Activated CD4-positive, alpha-beta T cell treated with anti-CD3 and anti-CD28 coated beads, Interleukin-2, amount 10 ng/mL, durations not matched to agents 7 days and 5 days (primary cell): ENCODE results near the gene SH3GL1. TPM values are rescaled to one million over a fixed set of nuclear protein-coding genes. Genes with fewer than 3 reads are reported as not detected.
A peak's percentile ranks its signal among the peaks of the same experiment; 100 is the strongest.

Experiments
- CTCF ChIA-PET: fragments of 350-600 bp; sonication (Branson Sonifier 250); formaldehyde crosslinking; loops from one replicate; lab custom pipeline; 2021; ENCODE audit warnings: antibody characterized with exemption; lab: Charles Lee
- POLR2A ChIA-PET: fragments of 350-600 bp; sonication (Branson Sonifier 250); formaldehyde crosslinking; loops from one replicate; lab custom pipeline; 2021; ENCODE audit warnings: antibody characterized with exemption; lab: Charles Lee
- DNase-seq: peaks from one replicate; pipeline ENCODE4 v3.0.0-alpha.2; 2020
- H3K27ac Mint-ChIP-seq: one replicate; pipeline ENCODE4 v1.8.0; 2021; ENCODE audit warnings: mild to moderate bottlenecking, moderate library complexity, mixed read lengths
- H3K27me3 Mint-ChIP-seq: one replicate; pipeline ENCODE4 v1.8.0; 2021; ENCODE audit warnings: mixed read lengths
- H3K36me3 Mint-ChIP-seq: one replicate; pipeline ENCODE4 v1.8.0; 2021; ENCODE audit warnings: low read depth, mixed read lengths
- H3K4me1 Mint-ChIP-seq: one replicate; pipeline ENCODE4 v1.8.0; 2021; ENCODE audit warnings: mixed read lengths
- H3K4me3 Mint-ChIP-seq: one replicate; pipeline ENCODE4 v1.8.0; 2021; ENCODE audit warnings: mild to moderate bottlenecking, moderate library complexity, mixed read lengths
- H3K9me3 Mint-ChIP-seq: one replicate; pipeline ENCODE4 v1.8.0; 2021; ENCODE audit warnings: mixed read lengths
- total RNA-seq, 2 experiments: library from RNA; stranded (reverse); gene quantifications; one replicate each; pipeline ENCODE4 v1.2.3, GENCODE V29; 2021

The SH3GL1 gene
- total RNA-seq, 2 experiments from 2014 or later = 67.7 to 68.2 TPM

- Mint-ChIP-seq H3K36me3 (peaks cover 13% of the 10 kb centered on the region), H3K9me3 (no peaks in the 10 kb centered on the region), H3K4me3 (peak overlapping the region; percentile 62), H3K27ac (peak overlapping the region; percentile 93), H3K4me1 (peaks cover 69% of the 10 kb centered on the region), H3K27me3 (no peaks in the 10 kb centered on the region)
- ChIA-PET CTCF (interaction anchor here (0.6 to 3.6 kb wide), 10 partner anchors 10 to 82 kb away, joined by 3 to 23 read pairs (median 4); partner anchors contain the start of genes MPND and SH3GL1), POLR2A (interaction anchor here (0.6 kb wide), 1 partner anchor 31 kb away, joined by 3 read pairs; the partner anchor contains the start of gene SH3GL1)
- peak; percentile 92 for DNase-seq
These were observed 31.0 kb downstream of the SH3GL1 start for GRCh38 chr19:4369109-4369887.

- POLR2A ChIA-PET = interaction anchor here (0.6 kb wide), 1 partner anchor 32 kb away, joined by 3 read pairs; the partner anchor contains the start of gene SH3GL1
- DNase-seq = no peak
- Mint-ChIP-seq H3K27ac (peak overlapping the region; percentile 93), H3K27me3 (no peaks in the 10 kb centered on the region), H3K4me3 (peak overlapping the region; percentile 62), H3K36me3 (peaks cover 20% of the 10 kb centered on the region), H3K4me1 (peaks cover 62% of the 10 kb centered on the region), H3K9me3 (no peaks in the 10 kb centered on the region)
- CTCF ChIA-PET = interaction anchor here (3.6 kb wide), 1 partner anchor 32 kb away, joined by 23 read pairs; the partner anchor contains the start of gene SH3GL1
These were observed 32.1 kb downstream of the SH3GL1 start for GRCh38 chr19:4368128-4368820.

- peak overlapping the region; percentile 93 for H3K27ac Mint-ChIP-seq
- peaks cover 60% of the 10 kb centered on the region for H3K4me1 Mint-ChIP-seq
- H3K27me3 Mint-ChIP-seq = no peaks in the 10 kb centered on the region
- peaks cover 20% of the 10 kb centered on the region for H3K36me3 Mint-ChIP-seq
- POLR2A ChIA-PET = no interaction called here
- no peak for DNase-seq
- H3K4me3 Mint-ChIP-seq = no peak overlapping the region
- H3K9me3 Mint-ChIP-seq = no peaks in the 10 kb centered on the region
- CTCF ChIA-PET = interaction anchor here (3.6 kb wide), 1 partner anchor 33 kb away, joined by 23 read pairs; the partner anchor contains the start of gene SH3GL1
These were observed 32.6 kb downstream of the SH3GL1 start for GRCh38 chr19:4367781-4368127.

GRCh38 chr19:4367336-4367723 is 33.0 kb downstream of the SH3GL1 start:
- H3K4me3 Mint-ChIP-seq = no peak overlapping the region
- POLR2A ChIA-PET = no interaction called here

GRCh38 chr19:4366666-4367335 is 33.5 kb downstream of the SH3GL1 start:
- H3K4me3 Mint-ChIP-seq = no peak overlapping the region
- peaks cover 24% of the 10 kb centered on the region for H3K36me3 Mint-ChIP-seq
- H3K27me3 Mint-ChIP-seq = no peaks in the 10 kb centered on the region
- DNase-seq = no peak
- POLR2A ChIA-PET = no interaction called here
- H3K9me3 Mint-ChIP-seq = no peaks in the 10 kb centered on the region
- CTCF ChIA-PET = interaction anchor here (1.2 to 3.6 kb wide), 3 partner anchors 34 to 96 kb away, joined by 3 to 23 read pairs (median 9); partner anchors contain the start of gene SH3GL1
- H3K4me1 Mint-ChIP-seq = peaks cover 52% of the 10 kb centered on the region
- H3K27ac Mint-ChIP-seq = peak overlapping the region; percentile 93

More at GRCh38 chr19:4367336-4367723, 33.0 kb downstream of the SH3GL1 start:
- CTCF ChIA-PET = interaction anchor here (1.2 to 3.6 kb wide), 2 partner anchors 33 to 96 kb away, joined by 3 to 23 read pairs; partner anchors contain the start of gene SH3GL1
- no peaks in the 10 kb centered on the region for H3K27me3 Mint-ChIP-seq
- no peaks in the 10 kb centered on the region for H3K9me3 Mint-ChIP-seq
- H3K27ac Mint-ChIP-seq = peak overlapping the region; percentile 93
- no peak for DNase-seq
- peaks cover 56% of the 10 kb centered on the region for H3K4me1 Mint-ChIP-seq
- peaks cover 20% of the 10 kb centered on the region for H3K36me3 Mint-ChIP-seq

GRCh38 chr19:4365791-4366665 is 34.3 kb downstream of the SH3GL1 start:
- Mint-ChIP-seq H3K27ac (peak overlapping the region; percentile 80), H3K4me3 (no peak overlapping the region), H3K36me3 (peaks cover 22% of the 10 kb centered on the region), H3K4me1 (peaks cover 44% of the 10 kb centered on the region), H3K27me3 (no peaks in the 10 kb centered on the region), H3K9me3 (no peaks in the 10 kb centered on the region)
- ChIA-PET CTCF (interaction anchor here (1.2 to 2.3 kb wide), 3 partner anchors 22 to 95 kb away, joined by 3 to 9 read pairs (median 4); partner anchors contain the start of gene SH3GL1), POLR2A (no interaction called here)
- no peak for DNase-seq

GRCh38 chr19:4365341-4365740 is 35.0 kb downstream of the SH3GL1 start:
- no peak for DNase-seq
- H3K27me3 Mint-ChIP-seq = no peaks in the 10 kb centered on the region
- H3K4me1 Mint-ChIP-seq = peaks cover 38% of the 10 kb centered on the region
- peaks cover 26% of the 10 kb centered on the region for H3K36me3 Mint-ChIP-seq
- no peaks in the 10 kb centered on the region for H3K9me3 Mint-ChIP-seq
- H3K4me3 Mint-ChIP-seq = no peak overlapping the region
- POLR2A ChIA-PET = no interaction called here
- peak overlapping the region; percentile 50 for H3K27ac Mint-ChIP-seq
- CTCF ChIA-PET = interaction anchor here (1.1 to 2.3 kb wide), 3 partner anchors 10 to 35 kb away, joined by 3 to 9 read pairs (median 4); partner anchors contain the start of gene SH3GL1

GRCh38 chr19:4363571-4364304 is 36.6 kb downstream of the SH3GL1 start:
- CTCF ChIA-PET = interaction anchor here (0.6 to 2.4 kb wide), 3 partner anchors 11 to 1450 kb away, joined by 4 to 14 read pairs (median 9); partner anchors contain the start of gene SH3GL1
- H3K36me3 Mint-ChIP-seq = peaks cover 30% of the 10 kb centered on the region

GRCh38 chr19:4362831-4363545 is 37.4 kb downstream of the SH3GL1 start:
- ChIA-PET CTCF (interaction anchor here (0.6 to 2.4 kb wide), 5 partner anchors 10 to 1451 kb away, joined by 3 to 14 read pairs (median 4); partner anchors contain the start of gene SH3GL1), POLR2A (no interaction called here)
- no peak for DNase-seq
- no peaks in the 10 kb centered on the region for H3K9me3 Mint-ChIP-seq
- peaks cover 19% of the 10 kb centered on the region for H3K4me1 Mint-ChIP-seq
- peaks cover 30% of the 10 kb centered on the region for H3K36me3 Mint-ChIP-seq
- no peak overlapping the region for H3K4me3 Mint-ChIP-seq
- H3K27me3 Mint-ChIP-seq = no peaks in the 10 kb centered on the region
- peak overlapping the region; percentile 60 for H3K27ac Mint-ChIP-seq

More at GRCh38 chr19:4363571-4364304, 36.6 kb downstream of the SH3GL1 start:
- no peak for DNase-seq
- Mint-ChIP-seq H3K27me3 (no peaks in the 10 kb centered on the region), H3K4me1 (peaks cover 26% of the 10 kb centered on the region), H3K9me3 (no peaks in the 10 kb centered on the region), H3K4me3 (no peak overlapping the region), H3K27ac (peak overlapping the region; percentile 60)
- POLR2A ChIA-PET = no interaction called here

- no peak overlapping the region for H3K27ac Mint-ChIP-seq
- H3K27me3 Mint-ChIP-seq = no peaks in the 10 kb centered on the region
- peaks cover 11% of the 10 kb centered on the region for H3K4me1 Mint-ChIP-seq
- POLR2A ChIA-PET = no interaction called here
- DNase-seq = no peak
- CTCF ChIA-PET = interaction anchor here (0.7 to 2.4 kb wide), 5 partner anchors 9 to 95 kb away, joined by 3 to 14 read pairs (median 3); partner anchors contain the start of gene SH3GL1
- peaks cover 30% of the 10 kb centered on the region for H3K36me3 Mint-ChIP-seq
- H3K4me3 Mint-ChIP-seq = no peak overlapping the region
- H3K9me3 Mint-ChIP-seq = no peaks in the 10 kb centered on the region
These were observed 38.1 kb downstream of the SH3GL1 start for GRCh38 chr19:4362101-4362828.
